HG02588 (cell line): ENCODE measurements around the gene SLC25A42.
"Not testable (repeated sequence)": the region's sequence is repeated elsewhere in the genome, so short reads cannot be mapped to it uniquely, and the experiment has no call there.

Source experiments
- ATAC-seq: cut with Tn5 transposase; IDR thresholded peaks from one replicate; pipeline ENCODE4 v1.9.1; 2021; ENCODE audit warnings: mild to moderate bottlenecking, moderate library complexity; ENCODE audit not compliant: unreplicated experiment

SLC25A42 gene

GRCh38 chr19:19133985-19134384 lies 70.2 kb downstream of the SLC25A42 start:
- no peak for ATAC-seq

GRCh38 chr19:19134687-19135158 lies 70.9 kb downstream of the SLC25A42 start:
- ATAC-seq = no peak

- ATAC-seq = not testable (repeated sequence)
Observed at GRCh38 chr19:19135713-19136112, 71.9 kb downstream of the SLC25A42 start.

- no peak for ATAC-seq
Observed at GRCh38 chr19:19137556-19138108, 73.8 kb downstream of the SLC25A42 start.

- peak; percentile 98 for ATAC-seq
Observed at GRCh38 chr19:19138109-19138981, 74.6 kb downstream of the SLC25A42 start, which contains the start of gene TMEM161A. TMEM161A (minus strand) TSS chr19:19138478; CDS start chr19:19138428, 50 bp downstream.

GRCh38 chr19:19139876-19140229 lies 76.1 kb downstream of the SLC25A42 start:
- no peak for ATAC-seq

GRCh38 chr19:19140476-19140875 lies 76.7 kb downstream of the SLC25A42 start:
- no peak for ATAC-seq

- no peak for ATAC-seq
Observed at GRCh38 chr19:19142347-19142746, 78.6 kb downstream of the SLC25A42 start.

GRCh38 chr19:19145281-19145680 lies 81.5 kb downstream of the SLC25A42 start:
- no peak for ATAC-seq

- no peak for ATAC-seq
Observed at GRCh38 chr19:19145684-19146608, 82.2 kb downstream of the SLC25A42 start.

GRCh38 chr19:19146865-19147264 lies 83.1 kb downstream of the SLC25A42 start:
- ATAC-seq = no peak

- no peak for ATAC-seq
Observed at GRCh38 chr19:19147344-19147743, 83.5 kb downstream of the SLC25A42 start.

GRCh38 chr19:19148504-19148903 lies 84.7 kb downstream of the SLC25A42 start:
- ATAC-seq = not testable (repeated sequence)

GRCh38 chr19:19149435-19149834 lies 85.6 kb downstream of the SLC25A42 start:
- ATAC-seq = no peak

- ATAC-seq = peak; percentile 63
Observed at GRCh38 chr19:19151418-19151817, 87.6 kb downstream of the SLC25A42 start.

GRCh38 chr19:19152668-19153384 lies 89.0 kb downstream of the SLC25A42 start:
- no peak for ATAC-seq

- ATAC-seq = no peak
Observed at GRCh38 chr19:19154768-19155494, 91.1 kb downstream of the SLC25A42 start.

GRCh38 chr19:19155495-19156219 lies 91.9 kb downstream of the SLC25A42 start:
- peak; percentile 62 for ATAC-seq

GRCh38 chr19:19157808-19158207 lies 94.0 kb downstream of the SLC25A42 start:
- no peak for ATAC-seq
